Hair follicle dermal papilla cell (primary cell): Measurements from ENCODE around the gene IL12B. TPM values are rescaled to one million over a fixed set of nuclear protein-coding genes. Genes with fewer than 3 reads are reported as not detected.

Experiments
- small RNA-seq: library from RNA; depleted of rRNA; stranded (forward); fragments of <200 nt; gene quantifications from one replicate; pipeline ENCODE3, GENCODE V24; 2012
- total RNA-seq: library from RNA; depleted of rRNA; stranded (reverse); fragments of >200 nt; gene quantifications from 2 replicates; pipeline ENCODE4 v1.2.3, GENCODE V29; 2012

IL12B gene
- total RNA-seq, result not detected in 2 replicates

GRCh38 chr5:159330131-159330800 is at the start of gene IL12B:
IL12B (minus strand) TSS chr5:159330487; CDS start chr5:159326782, 3,705 bp downstream.

Small RNAs within 50 kb of the gene (small RNA-seq; reads per million reads assigned to genes)
- gene RNU4ATAC2P, result 0.16 reads per million

Other genes starting within 250 kb of the IL12B start
- 38.1 and 43.7 TPM in 2 replicates for gene EBF1, start 230.6 kb downstream of the IL12B start, total RNA-seq
- 37.0 and 38.6 TPM in 2 replicates for gene RNF145, start 120.9 kb downstream of the IL12B start, total RNA-seq
- gene UBLCP1, start 67.2 kb downstream of the IL12B start, total RNA-seq, result 21.1 and 23.3 TPM in 2 replicates